ACC112 (cell line): Measurements from ENCODE around the gene PFKFB2.

Experiments
- H2AFZ ChIP-seq: fragments of 200-600 bp; sonication (generic); one replicate; pipeline ENCODE4 v1.6.0; 2017; ENCODE audit warnings: antibody characterized with exemption, low read length; ENCODE audit not compliant: unreplicated experiment
- H3K27ac ChIP-seq: fragments of 200-600 bp; sonication (generic); 2 replicates; pipeline ENCODE4 v1.5.1; 2014; ENCODE audit warnings: low read depth, mild to moderate bottlenecking, antibody characterized with exemption, low read length, moderate library complexity
- H3K27me3 ChIP-seq: fragments of 200-600 bp; sonication (generic); 2 replicates; pipeline ENCODE4 v1.6.1; 2014; ENCODE audit warnings: mild to moderate bottlenecking, antibody characterized with exemption, low read length, moderate library complexity, mixed read lengths; ENCODE audit not compliant: insufficient read depth
- H3K36me3 ChIP-seq: fragments of 200-600 bp; sonication (generic); 2 replicates; pipeline ENCODE4 v1.6.1; 2016; ENCODE audit warnings: mild to moderate bottlenecking, antibody characterized with exemption, low read length, moderate library complexity, mixed read lengths; ENCODE audit not compliant: insufficient read depth
- H3K4me1 ChIP-seq: fragments of 200-600 bp; sonication (generic); one replicate; pipeline ENCODE4 v1.6.1; 2016; ENCODE audit warnings: low read length, mixed read lengths; ENCODE audit not compliant: insufficient read depth, unreplicated experiment, control insufficient read depth
- H3K4me3 ChIP-seq: fragments of 200-600 bp; sonication (generic); 2 replicates; pipeline ENCODE4 v1.5.1; 2014; ENCODE audit warnings: mild to moderate bottlenecking, low read depth, low read length
- H3K79me2 ChIP-seq: fragments of 200-600 bp; sonication (generic); one replicate; pipeline ENCODE4 v1.6.0; 2016; ENCODE audit warnings: low read length; ENCODE audit not compliant: control insufficient read depth, unreplicated experiment, insufficient read depth

The PFKFB2 gene

GRCh38 chr1:207055386-207056001 is 2.4 kb downstream of the PFKFB2 start:
- H2AFZ ChIP-seq: no peak overlapping the region
- H3K4me3 ChIP-seq: no peak overlapping the region
- peaks cover 11% of the 10 kb centered on the region for H3K4me1 ChIP-seq
- H3K27ac ChIP-seq: no peak overlapping the region
- H3K36me3 ChIP-seq: no peaks in the 10 kb centered on the region
- no peaks in the 10 kb centered on the region for H3K27me3 ChIP-seq
- H3K79me2 ChIP-seq: peaks cover 3% of the 10 kb centered on the region

GRCh38 chr1:207056673-207057072 is 3.6 kb downstream of the PFKFB2 start:
- no peak overlapping the region for H3K4me3 ChIP-seq
- peaks cover 6% of the 10 kb centered on the region for H3K4me1 ChIP-seq
- H3K27me3 ChIP-seq: no peaks in the 10 kb centered on the region
- no peaks in the 10 kb centered on the region for H3K36me3 ChIP-seq
- H3K27ac ChIP-seq: no peak overlapping the region
- H2AFZ ChIP-seq: no peak overlapping the region
- H3K79me2 ChIP-seq: no peaks in the 10 kb centered on the region

- Histone ChIP-seq H3K27me3 (no peaks in the 10 kb centered on the region), H3K27ac (no peak overlapping the region), H3K36me3 (no peaks in the 10 kb centered on the region), H3K4me1 (no peaks in the 10 kb centered on the region), H2AFZ (no peak overlapping the region), H3K79me2 (no peaks in the 10 kb centered on the region), H3K4me3 (no peak overlapping the region)
Observed at GRCh38 chr1:207058252-207058651, 5.2 kb downstream of the PFKFB2 start.

GRCh38 chr1:207058878-207059867 is 6.1 kb downstream of the PFKFB2 start:
- Histone ChIP-seq H3K27ac (no peak overlapping the region), H3K4me1 (no peaks in the 10 kb centered on the region), H3K79me2 (no peaks in the 10 kb centered on the region), H2AFZ (no peak overlapping the region), H3K4me3 (no peak overlapping the region), H3K36me3 (no peaks in the 10 kb centered on the region), H3K27me3 (no peaks in the 10 kb centered on the region)

GRCh38 chr1:207059881-207060280 is 6.8 kb downstream of the PFKFB2 start:
- no peaks in the 10 kb centered on the region for H3K36me3 ChIP-seq
- no peaks in the 10 kb centered on the region for H3K27me3 ChIP-seq
- H2AFZ ChIP-seq: no peak overlapping the region
- H3K4me1 ChIP-seq: no peaks in the 10 kb centered on the region
- no peak overlapping the region for H3K27ac ChIP-seq
- H3K4me3 ChIP-seq: no peak overlapping the region
- H3K79me2 ChIP-seq: no peaks in the 10 kb centered on the region

GRCh38 chr1:207060596-207060995 is 7.5 kb downstream of the PFKFB2 start:
- no peak overlapping the region for H3K27ac ChIP-seq
- no peaks in the 10 kb centered on the region for H3K79me2 ChIP-seq
- no peaks in the 10 kb centered on the region for H3K27me3 ChIP-seq
- H2AFZ ChIP-seq: no peak overlapping the region
- H3K4me3 ChIP-seq: no peak overlapping the region
- no peaks in the 10 kb centered on the region for H3K4me1 ChIP-seq
- H3K36me3 ChIP-seq: no peaks in the 10 kb centered on the region

GRCh38 chr1:207062058-207062457 is 9.0 kb downstream of the PFKFB2 start:
- Histone ChIP-seq H3K36me3 (no peaks in the 10 kb centered on the region), H2AFZ (no peak overlapping the region), H3K79me2 (no peaks in the 10 kb centered on the region), H3K4me3 (no peak overlapping the region), H3K27ac (no peak overlapping the region), H3K4me1 (no peaks in the 10 kb centered on the region), H3K27me3 (no peaks in the 10 kb centered on the region)

- Histone ChIP-seq H3K4me1 (no peaks in the 10 kb centered on the region), H3K79me2 (no peaks in the 10 kb centered on the region), H3K36me3 (no peaks in the 10 kb centered on the region), H2AFZ (no peak overlapping the region), H3K27ac (no peak overlapping the region), H3K27me3 (no peaks in the 10 kb centered on the region), H3K4me3 (no peak overlapping the region)
Observed at GRCh38 chr1:207063014-207063413, 9.9 kb downstream of the PFKFB2 start.

- Histone ChIP-seq H2AFZ (no peak overlapping the region), H3K27ac (no peak overlapping the region), H3K79me2 (no peaks in the 10 kb centered on the region), H3K4me1 (no peaks in the 10 kb centered on the region), H3K36me3 (no peaks in the 10 kb centered on the region), H3K4me3 (no peak overlapping the region), H3K27me3 (no peaks in the 10 kb centered on the region)
Observed at GRCh38 chr1:207064561-207064960, 11.5 kb downstream of the PFKFB2 start.

- H3K4me1 ChIP-seq: no peaks in the 10 kb centered on the region
- H3K27me3 ChIP-seq: no peaks in the 10 kb centered on the region
- H2AFZ ChIP-seq: no peak overlapping the region
- no peak overlapping the region for H3K27ac ChIP-seq
- no peaks in the 10 kb centered on the region for H3K79me2 ChIP-seq
- H3K4me3 ChIP-seq: no peak overlapping the region
- no peaks in the 10 kb centered on the region for H3K36me3 ChIP-seq
Observed at GRCh38 chr1:207067185-207067584, 14.1 kb downstream of the PFKFB2 start.

GRCh38 chr1:207067665-207068064 is 14.6 kb downstream of the PFKFB2 start:
- no peak overlapping the region for H3K27ac ChIP-seq
- H3K36me3 ChIP-seq: no peaks in the 10 kb centered on the region

More at GRCh38 chr1:207067665-207068064, 14.6 kb downstream of the PFKFB2 start:
- no peaks in the 10 kb centered on the region for H3K4me1 ChIP-seq
- H3K79me2 ChIP-seq: no peaks in the 10 kb centered on the region
- H3K27me3 ChIP-seq: no peaks in the 10 kb centered on the region
- H2AFZ ChIP-seq: no peak overlapping the region
- H3K4me3 ChIP-seq: no peak overlapping the region
